ES-I3 (cell line): ENCODE data around the gene TRPM2.

Experiments used
- H3K36me3 ChIP-seq: 2 replicates; pipeline ENCODE4 v1.6.1; 2013; ENCODE audit warnings: mild to moderate bottlenecking, low read length, control low read depth, moderate library complexity; ENCODE audit not compliant: insufficient read depth
- H3K4me1 ChIP-seq: 2 replicates; pipeline ENCODE4 v1.6.1; 2013; ENCODE audit warnings: mild to moderate bottlenecking, control low read depth, low read length; ENCODE audit not compliant: insufficient read depth
- H3K9ac ChIP-seq: 2 replicates; pipeline ENCODE4 v1.6.1; 2013; ENCODE audit warnings: low read depth, mild to moderate bottlenecking, low read length, moderate library complexity
- H3K9me3 ChIP-seq: 2 replicates; pipeline ENCODE4 v1.6.1; 2013; ENCODE audit warnings: mild to moderate bottlenecking, low read length, moderate library complexity; ENCODE audit not compliant: control insufficient read depth, insufficient read depth

Gene TRPM2

DNA sequence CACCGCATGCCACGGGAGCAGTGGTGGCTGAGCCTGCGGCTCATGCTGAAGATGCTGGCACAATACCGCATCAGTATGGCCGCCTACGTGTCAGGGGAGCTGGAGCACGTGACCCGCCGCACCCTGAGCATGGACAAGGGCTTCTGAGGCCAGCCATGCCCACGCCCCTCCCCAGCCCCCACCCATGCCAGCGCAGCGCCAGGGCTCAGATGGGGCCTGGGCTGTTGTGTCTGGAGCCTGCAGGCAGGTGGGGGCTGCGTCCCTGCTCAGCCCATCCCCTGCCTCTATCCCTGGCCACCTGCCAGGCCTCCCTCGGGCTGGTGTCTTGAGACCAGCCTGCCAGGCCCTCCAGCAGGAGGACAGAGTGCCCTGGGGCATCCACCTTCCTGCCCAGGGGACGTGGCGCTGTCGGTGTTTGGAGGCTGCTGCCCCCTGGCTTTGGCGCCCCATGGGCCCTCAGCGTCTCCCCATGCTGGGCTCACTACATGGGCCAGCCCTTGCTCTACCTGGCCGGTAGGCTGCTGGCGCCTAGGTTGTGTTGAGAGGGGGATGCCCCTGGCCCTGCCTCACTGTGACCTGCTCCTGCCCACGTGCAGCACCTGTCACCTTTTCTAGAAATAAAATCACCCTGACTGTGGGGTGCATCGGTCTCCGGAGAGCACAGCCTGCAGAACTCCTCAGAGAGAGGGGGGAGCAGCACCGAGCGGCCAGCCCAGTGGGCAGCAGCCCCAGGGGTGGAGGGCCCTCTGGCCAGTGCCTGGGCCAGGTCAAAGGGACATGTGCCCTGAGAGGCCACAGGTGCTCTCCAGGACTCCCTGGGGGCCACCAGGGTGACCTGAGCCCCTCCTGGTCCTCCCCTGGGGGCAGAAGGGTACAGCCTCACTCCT lies 26.5 kb upstream of the TRPM2 start:
- Histone ChIP-seq H3K9ac (no peak overlapping the region), H3K4me1 (no peaks in the 10 kb centered on the region), H3K9me3 (no peaks in the 10 kb centered on the region), H3K36me3 (peaks cover 4% of the 10 kb centered on the region; the same call in 1 of the 2 replicates)

DNA sequence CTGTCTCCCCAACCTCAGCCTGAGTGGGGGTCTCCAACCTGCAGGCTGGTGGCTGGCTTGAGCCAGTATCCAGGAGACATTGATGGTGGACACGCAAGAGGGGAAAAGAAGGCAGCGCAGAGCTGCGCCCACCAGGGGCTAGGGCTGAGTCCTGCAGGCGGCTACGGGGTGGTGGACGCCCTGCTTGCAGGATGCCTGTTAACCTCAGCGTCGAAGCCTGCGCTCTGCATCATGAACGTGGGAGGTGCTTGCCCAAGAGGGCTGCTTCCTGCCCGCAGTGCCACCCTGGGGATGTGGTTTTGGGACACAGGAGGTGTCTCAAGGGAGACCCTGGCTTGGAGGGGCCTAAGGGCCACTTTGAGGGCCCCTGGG lies 25.8 kb upstream of the TRPM2 start:
- Histone ChIP-seq H3K9ac (no peak overlapping the region), H3K36me3 (peaks cover 4% of the 10 kb centered on the region; the same call in 1 of the 2 replicates), H3K4me1 (no peaks in the 10 kb centered on the region), H3K9me3 (no peaks in the 10 kb centered on the region)

DNA sequence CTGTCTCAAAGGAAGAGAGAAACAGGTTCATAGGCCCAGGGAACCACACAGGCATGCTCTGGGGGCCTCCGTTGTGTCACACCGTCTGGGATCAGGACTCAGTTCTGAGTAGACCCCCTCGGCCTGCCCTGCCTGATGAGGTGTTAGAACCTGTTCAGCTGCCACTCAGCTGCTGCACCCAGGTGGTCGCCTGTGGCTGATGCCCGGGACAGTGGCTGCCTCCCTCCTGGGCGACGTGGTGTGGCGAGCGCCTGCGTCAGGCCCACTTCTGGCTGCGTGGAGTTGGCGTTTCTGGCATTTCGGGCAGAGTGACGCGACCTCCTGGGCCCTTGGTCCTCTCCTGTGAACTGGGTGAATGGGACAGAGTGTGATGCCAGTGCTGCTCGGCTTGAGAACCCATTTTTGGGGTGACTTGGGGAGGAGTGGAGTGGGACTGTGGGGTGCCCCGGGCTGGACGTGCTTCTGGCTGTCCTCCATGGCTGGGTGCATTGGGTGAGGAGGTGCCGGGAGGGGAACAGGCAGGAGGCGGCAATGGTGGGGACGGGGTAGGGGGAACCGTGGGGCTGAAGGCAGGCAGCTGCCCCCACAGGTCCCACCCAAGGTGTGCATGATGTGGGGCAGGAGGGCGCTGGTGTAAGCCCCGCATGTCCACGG lies 25.1 kb upstream of the TRPM2 start:
- Histone ChIP-seq H3K9me3 (no peaks in the 10 kb centered on the region), H3K9ac (no peak overlapping the region), H3K36me3 (peaks cover 4% of the 10 kb centered on the region; the same call in 1 of the 2 replicates), H3K4me1 (no peaks in the 10 kb centered on the region)

DNA sequence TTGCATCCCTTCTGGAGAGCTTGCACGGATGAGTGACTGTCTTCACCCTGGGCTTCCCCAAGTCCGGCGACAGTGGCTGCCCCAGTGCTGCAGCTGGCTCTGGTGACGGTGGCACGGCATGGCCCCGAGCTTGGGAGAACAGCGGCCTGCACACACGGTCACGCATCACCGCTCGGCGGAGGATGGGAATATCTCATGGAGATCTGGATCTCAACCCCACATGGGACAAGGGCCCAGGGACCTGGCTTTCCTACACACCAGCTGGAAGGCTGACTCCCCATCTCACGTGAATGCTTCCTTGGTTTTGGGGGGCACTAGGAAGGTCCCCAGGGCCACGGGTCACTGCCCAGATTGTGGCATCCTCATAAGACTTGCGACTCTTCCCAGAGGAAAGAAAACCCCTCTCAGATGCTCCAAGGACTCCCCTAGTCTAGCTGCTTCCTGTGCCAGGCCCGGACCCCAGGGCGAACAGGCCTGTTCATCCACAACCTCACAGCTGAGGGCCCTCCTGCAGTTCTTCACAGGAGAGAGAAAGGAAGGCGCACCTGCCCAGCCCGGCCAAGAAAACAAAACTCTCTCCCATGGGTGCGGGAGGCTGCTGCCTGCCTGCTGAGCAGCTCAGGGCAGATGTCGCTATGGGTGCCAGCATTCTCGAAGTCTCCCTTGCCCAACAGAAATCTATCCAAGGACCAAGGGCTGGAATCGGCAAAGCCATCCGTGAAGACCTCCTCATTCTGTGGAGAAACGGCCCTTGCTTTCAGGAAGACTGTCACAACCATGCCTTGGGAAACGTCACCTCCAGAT lies 24.1 kb upstream of the TRPM2 start:
- H3K36me3 ChIP-seq: no peaks in the 10 kb centered on the region
- no peak overlapping the region for H3K9ac ChIP-seq
- H3K4me1 ChIP-seq: peaks cover 3% of the 10 kb centered on the region; the same call in 1 of the 2 replicates
- H3K9me3 ChIP-seq: no peaks in the 10 kb centered on the region

DNA sequence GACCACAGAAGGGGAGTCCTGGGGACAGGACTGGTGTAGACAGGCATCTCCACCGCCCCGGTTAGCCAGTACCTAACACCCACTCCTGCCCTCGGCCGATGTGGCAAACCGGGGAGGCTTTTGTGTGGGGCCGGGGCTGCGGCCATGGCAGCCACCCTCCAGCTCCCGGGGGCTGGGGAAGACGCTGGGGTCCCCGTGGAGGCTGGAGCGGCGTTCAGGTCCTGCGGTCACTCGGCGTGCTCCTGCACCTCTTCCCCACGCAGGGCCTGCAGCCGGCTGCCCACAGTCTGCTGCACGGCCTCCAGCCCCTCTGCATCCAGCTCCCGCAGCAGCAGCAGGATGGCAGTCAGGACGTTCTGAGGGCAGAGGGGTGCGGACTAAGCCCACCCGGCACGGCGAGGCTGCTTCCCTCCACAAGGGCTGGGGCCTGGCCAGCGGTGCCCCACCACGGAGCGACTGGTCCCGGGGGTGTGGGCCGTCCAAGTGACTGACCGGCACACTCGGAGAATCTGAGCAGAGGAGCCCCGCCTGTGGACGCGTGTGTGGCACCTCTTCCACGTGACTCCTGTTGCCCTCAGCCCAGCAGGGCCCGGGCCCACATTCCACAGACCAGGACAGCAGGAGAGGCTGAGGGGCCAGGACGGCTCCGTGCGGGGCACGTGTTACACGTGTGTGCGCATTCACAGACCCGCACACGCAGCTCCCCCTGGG lies 23.3 kb upstream of the TRPM2 start:
- Histone ChIP-seq H3K36me3 (no peaks in the 10 kb centered on the region), H3K9me3 (no peaks in the 10 kb centered on the region), H3K9ac (no peak overlapping the region), H3K4me1 (peaks cover 3% of the 10 kb centered on the region; the same call in 1 of the 2 replicates)

DNA sequence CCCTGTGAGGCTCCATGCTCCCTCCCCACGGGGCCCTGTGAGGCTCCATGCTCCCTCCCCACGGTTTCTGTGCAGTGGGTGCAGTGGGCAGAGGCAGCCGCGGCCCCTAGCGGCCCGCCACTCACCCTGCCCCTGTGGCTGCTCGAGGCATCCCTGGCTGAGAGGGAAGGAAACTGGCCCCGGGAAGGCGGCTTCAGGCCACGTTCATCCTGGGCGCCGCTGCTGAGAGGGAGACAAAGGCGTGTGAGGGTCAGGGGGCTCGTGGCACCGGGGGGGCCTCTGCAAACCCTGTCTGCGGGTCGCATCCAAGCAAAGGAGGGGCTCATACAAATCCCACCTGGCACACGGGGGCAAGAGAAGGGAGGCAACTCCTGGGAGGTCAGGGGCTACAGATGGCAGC lies 22.7 kb upstream of the TRPM2 start:
- H3K36me3 ChIP-seq: no peaks in the 10 kb centered on the region
- H3K4me1 ChIP-seq: peaks cover 3% of the 10 kb centered on the region; the same call in 1 of the 2 replicates

DNA sequence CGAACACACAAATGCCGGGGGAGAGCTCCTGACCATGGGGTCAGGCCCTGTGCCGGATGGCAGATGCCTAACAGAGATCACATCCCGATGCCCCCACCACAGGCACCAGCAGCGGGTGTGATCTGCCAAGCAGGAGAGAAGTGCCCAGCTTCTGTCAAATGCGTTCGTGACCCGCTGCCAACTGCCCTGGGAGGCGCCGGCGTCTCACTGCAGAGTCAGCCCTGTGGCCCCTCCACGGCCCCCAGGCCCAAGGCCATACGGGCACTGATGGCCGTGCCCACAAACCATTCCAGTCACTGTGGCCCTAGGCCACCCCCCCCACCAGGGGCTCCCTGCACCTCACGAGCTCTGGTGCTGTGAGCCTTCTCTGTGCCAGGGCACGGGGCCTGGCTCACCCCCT lies 22.2 kb upstream of the TRPM2 start:
- H3K9ac ChIP-seq: no peak overlapping the region
- H3K36me3 ChIP-seq: no peaks in the 10 kb centered on the region
- H3K9me3 ChIP-seq: no peaks in the 10 kb centered on the region
- H3K4me1 ChIP-seq: peaks cover 3% of the 10 kb centered on the region; the same call in 1 of the 2 replicates

More for the DNA sequence above, 22.7 kb upstream of the TRPM2 start:
- H3K9me3 ChIP-seq: no peaks in the 10 kb centered on the region
- no peak overlapping the region for H3K9ac ChIP-seq

DNA sequence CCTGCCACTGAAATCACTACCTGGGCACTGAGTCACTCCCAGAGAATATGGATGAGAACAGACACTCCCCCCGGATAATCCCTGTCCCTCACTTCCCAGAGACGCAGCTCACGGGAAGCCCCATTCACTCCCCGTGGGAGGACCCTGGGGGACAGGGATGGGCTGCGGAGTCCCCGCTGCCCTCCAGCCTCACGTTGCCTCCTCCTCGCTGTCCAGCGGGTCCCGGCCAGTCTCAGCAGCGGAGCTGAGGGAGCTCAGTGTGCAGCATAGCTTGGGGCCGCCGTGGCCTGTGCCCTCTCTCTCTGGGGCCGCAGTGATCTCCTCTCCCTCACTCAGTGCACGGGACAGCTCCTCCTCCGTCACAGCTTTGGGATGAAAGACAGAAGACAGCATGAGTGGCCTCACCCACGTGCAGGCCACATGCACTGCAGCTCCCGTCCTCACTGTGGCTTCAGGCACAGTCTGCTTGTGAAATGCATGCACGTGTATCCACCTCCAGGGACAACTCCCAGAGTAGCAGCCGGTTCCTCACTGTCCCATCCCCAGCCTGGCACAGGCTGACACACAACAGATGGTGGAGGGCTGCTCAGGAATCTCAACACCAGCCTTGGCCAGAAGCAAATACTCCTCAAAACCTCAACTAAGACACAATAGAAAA lies 21.6 kb upstream of the TRPM2 start:
- no peak overlapping the region for H3K9ac ChIP-seq
- H3K9me3 ChIP-seq: no peaks in the 10 kb centered on the region
- no peaks in the 10 kb centered on the region for H3K36me3 ChIP-seq
- peaks cover 3% of the 10 kb centered on the region; the same call in 1 of the 2 replicates for H3K4me1 ChIP-seq

DNA sequence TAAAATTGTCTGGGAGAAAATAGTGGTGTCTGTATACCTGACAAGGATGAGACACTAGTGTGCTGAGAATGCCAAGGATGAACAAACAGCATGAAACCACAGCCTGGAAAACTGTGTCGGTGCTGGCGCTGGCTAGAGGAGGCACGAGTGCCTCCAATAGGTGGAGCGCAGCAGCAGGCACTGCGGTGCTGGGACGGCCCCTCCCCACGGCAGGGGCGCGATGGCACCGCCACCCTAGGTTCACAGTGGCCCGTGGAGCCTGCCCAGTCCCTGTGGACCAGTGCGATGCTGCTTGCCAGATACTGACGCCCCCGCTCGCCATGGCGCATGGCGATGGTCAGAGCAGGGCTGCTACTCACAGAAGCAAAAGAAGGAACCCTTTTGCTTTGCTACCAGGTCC lies 21.0 kb upstream of the TRPM2 start:
- H3K9me3 ChIP-seq: no peaks in the 10 kb centered on the region
- no peaks in the 10 kb centered on the region for H3K36me3 ChIP-seq
- H3K9ac ChIP-seq: no peak overlapping the region
- H3K4me1 ChIP-seq: peaks cover 3% of the 10 kb centered on the region; the same call in 1 of the 2 replicates

DNA sequence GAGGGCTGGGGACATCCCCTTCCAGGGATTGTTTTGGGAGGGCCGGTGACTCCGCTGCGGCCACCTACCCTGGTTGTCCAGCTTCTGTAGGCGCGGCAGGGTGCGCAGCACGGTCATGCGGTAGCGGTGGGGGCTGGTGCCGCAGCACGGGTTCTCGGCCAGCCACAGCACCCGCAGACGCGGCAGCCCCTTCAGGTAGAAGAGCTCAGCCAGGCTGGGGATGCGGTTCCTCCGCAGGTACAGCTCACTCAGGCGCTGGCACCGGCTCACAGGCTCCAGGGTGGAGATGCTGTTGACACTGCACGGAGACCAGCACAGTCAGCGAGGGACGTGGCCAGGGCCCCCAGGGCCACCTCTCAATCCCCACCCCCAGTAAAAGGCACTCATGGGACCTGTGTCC lies 20.5 kb upstream of the TRPM2 start:
- Histone ChIP-seq H3K4me1 (peaks cover 3% of the 10 kb centered on the region), H3K9me3 (no peaks in the 10 kb centered on the region)

DNA sequence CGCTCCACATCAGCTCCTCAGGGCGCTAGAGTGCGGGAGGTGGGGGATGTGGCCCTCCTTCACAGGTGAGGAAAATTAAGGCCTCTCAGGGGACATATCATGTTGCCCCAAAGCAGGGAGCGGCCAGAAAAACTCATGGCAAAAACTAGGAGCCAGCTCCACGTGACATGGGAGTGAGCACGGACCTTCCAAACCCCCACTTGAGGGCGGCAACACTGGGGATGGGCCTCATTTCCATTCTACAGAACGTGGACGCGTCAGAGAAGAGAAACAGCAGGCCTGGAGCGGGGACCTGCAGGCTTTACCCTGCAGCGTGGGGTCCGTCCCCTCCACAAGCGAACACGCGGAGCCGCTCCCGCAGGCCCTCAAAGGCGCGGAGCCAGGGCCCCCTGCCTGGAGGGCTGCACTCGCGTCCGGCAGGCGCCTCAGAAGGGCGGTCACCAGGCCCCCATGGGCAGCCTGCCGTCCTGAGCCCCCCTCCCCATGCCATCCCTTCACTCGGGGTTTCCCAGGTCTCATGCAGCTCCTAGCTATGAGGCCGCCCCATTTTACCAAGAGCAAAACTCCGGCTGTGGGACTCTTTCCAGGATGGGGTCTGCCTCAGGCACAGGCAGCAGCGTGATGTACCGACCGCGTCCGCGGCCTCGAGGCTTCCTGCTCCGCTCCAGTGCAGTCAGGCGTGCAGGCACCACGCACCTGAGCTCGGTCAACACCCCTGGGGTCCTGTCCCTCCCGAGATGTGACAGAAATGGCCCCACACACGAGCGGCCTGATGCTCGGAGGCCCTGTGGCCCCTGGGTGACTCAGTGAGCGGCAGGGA lies 19.7 kb upstream of the TRPM2 start:
- Histone ChIP-seq H3K36me3 (no peaks in the 10 kb centered on the region), H3K9ac (no peak overlapping the region), H3K4me1 (peaks cover 3% of the 10 kb centered on the region), H3K9me3 (no peaks in the 10 kb centered on the region)

More for the DNA sequence above, 20.5 kb upstream of the TRPM2 start:
- Histone ChIP-seq H3K9ac (no peak overlapping the region), H3K36me3 (no peaks in the 10 kb centered on the region)

DNA sequence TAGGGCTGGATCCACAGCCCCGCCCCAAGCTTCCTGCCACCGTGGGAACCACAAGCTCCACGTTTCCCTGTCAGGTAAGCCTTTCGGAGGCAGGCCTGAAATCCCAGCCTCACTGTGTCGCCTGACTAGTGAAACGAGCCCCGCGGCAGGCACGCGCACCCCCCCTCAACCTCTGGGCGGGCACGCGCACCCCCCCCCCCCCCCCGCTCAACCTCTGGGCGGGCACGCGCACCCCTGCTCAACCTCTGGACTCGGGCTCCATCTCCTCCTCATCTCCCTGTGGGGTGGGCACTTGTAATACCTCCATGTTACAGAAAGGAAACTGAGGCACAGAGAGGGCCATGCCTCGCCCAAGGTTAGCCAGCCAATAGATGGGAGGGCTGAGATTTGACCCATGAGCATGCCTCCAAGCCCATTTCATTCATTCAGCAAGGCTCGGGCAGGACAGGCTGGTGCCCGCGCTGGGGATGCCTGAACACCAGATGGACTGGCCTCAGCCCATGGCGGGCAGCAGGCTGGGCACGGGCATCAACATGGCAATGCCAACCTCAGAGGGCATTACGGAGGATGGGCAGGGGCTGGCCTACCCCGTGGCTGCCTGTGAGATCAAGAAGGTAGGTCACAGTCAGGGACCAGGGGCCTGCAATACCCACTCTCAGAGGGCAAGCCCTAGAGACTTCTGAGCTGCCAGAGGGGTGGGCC lies 18.9 kb upstream of the TRPM2 start:
- peaks cover 3% of the 10 kb centered on the region for H3K4me1 ChIP-seq
- H3K36me3 ChIP-seq: no peaks in the 10 kb centered on the region
- H3K9ac ChIP-seq: no peak overlapping the region
- no peaks in the 10 kb centered on the region for H3K9me3 ChIP-seq
